HepG2 (cell line): ENCODE measurements around the gene CROCC. TPM values are rescaled to one million over a fixed set of nuclear protein-coding genes. Genes with fewer than 3 reads are reported as not detected.

Source experiments
- BCL6 ChIP-seq: IDR thresholded peaks from 2 replicates; pipeline ENCODE4 v1.6.1; 2016; ENCODE audit warnings: missing genetic modification reagents, missing compliant biosample characterization
- BRD4 ChIP-seq: sonication (generic); formaldehyde crosslinking; IDR thresholded peaks from 2 replicates; pipeline ENCODE4 v1.4.0; 2020; ENCODE audit warnings: missing genetic modification reagents
- E2F2 ChIP-seq: sonication (generic); formaldehyde crosslinking; IDR thresholded peaks from 2 replicates; pipeline ENCODE4 v1.4.0; 2020; ENCODE audit warnings: missing genetic modification reagents, borderline replicate concordance
- FOXA3 ChIP-seq: IDR thresholded peaks from 2 replicates; pipeline ENCODE4 v1.6.1; 2016; ENCODE audit warnings: missing genetic modification reagents, missing compliant biosample characterization
- KAT2B ChIP-seq: fragments of 150-350 bp; IDR thresholded peaks from 2 replicates; pipeline ENCODE4 v1.6.1; 2014; ENCODE audit warnings: low read depth, low read length, borderline replicate concordance
- KLF9 ChIP-seq: IDR thresholded peaks from 2 replicates; pipeline ENCODE4 v1.6.1; 2016; ENCODE audit warnings: low read depth
- MAF1 ChIP-seq: sonication (generic); formaldehyde crosslinking; IDR thresholded peaks from 2 replicates; pipeline ENCODE4 v1.5.0; 2020; ENCODE audit warnings: missing genetic modification reagents, borderline replicate concordance
- MEF2D ChIP-seq: sonication (generic); formaldehyde crosslinking; IDR thresholded peaks from 2 replicates; pipeline ENCODE4 v1.5.1; 2020; ENCODE audit warnings: mild to moderate bottlenecking, missing genetic modification reagents
- MXD1 ChIP-seq: sonication (generic); formaldehyde crosslinking; IDR thresholded peaks from 2 replicates; pipeline ENCODE4 v1.4.0; 2020; ENCODE audit warnings: mild to moderate bottlenecking, missing genetic modification reagents
- PAF1 ChIP-seq: IDR thresholded peaks from 2 replicates; pipeline ENCODE4 v1.6.1; 2016; ENCODE audit warnings: missing genetic modification reagents, missing compliant biosample characterization
- PLRG1 ChIP-seq: fragments of 450-650 bp; conservative IDR thresholded peaks from 2 replicates; pipeline ENCODE4 v1.6.1; 2016
- POLR2A ChIP-seq, 2 experiments: IDR thresholded peaks; 2 replicates each; pipeline ENCODE4 v1.6.1; 2011; ENCODE audit warnings: low read depth in 2 of 2, low read length in 2 of 2, mild to moderate bottlenecking in 1 of 2, moderate library complexity in 1 of 2; ENCODE audit not compliant: insufficient read depth in 1 of 2
- RARG ChIP-seq: sonication (generic); formaldehyde crosslinking; IDR thresholded peaks from 2 replicates; pipeline ENCODE4 v1.4.0; 2020; ENCODE audit warnings: low read depth, mild to moderate bottlenecking, missing genetic modification reagents
- REST ChIP-seq, 2 experiments: IDR thresholded peaks; 2 replicates each; pipeline ENCODE4 v1.6.1; 2011 to 2012; ENCODE audit warnings: low read length in 2 of 2, borderline replicate concordance in 1 of 2, low read depth in 1 of 2, mild to moderate bottlenecking in 1 of 2, moderate library complexity in 1 of 2
- SMAD3 ChIP-seq: sonication (generic); formaldehyde crosslinking; IDR thresholded peaks from 2 replicates; pipeline ENCODE4 v1.4.0; 2020; ENCODE audit warnings: missing genetic modification reagents
- STAG1 ChIP-seq: sonication (generic); formaldehyde crosslinking; IDR thresholded peaks from 2 replicates; pipeline ENCODE4 v1.4.0; 2020; ENCODE audit warnings: missing genetic modification reagents
- STAT5B ChIP-seq: sonication (generic); formaldehyde crosslinking; IDR thresholded peaks from 2 replicates; pipeline ENCODE4 v1.4.0; 2020; ENCODE audit warnings: missing genetic modification reagents
- SYNCRIP ChIP-seq: fragments of 200-400 bp; formaldehyde crosslinking; IDR thresholded peaks from 2 replicates; pipeline ENCODE4 v1.6.1; 2018; ENCODE audit warnings: mild to moderate bottlenecking, low read depth, low read length; ENCODE audit not compliant: insufficient read depth
- ZEB1 ChIP-seq: IDR thresholded peaks from 2 replicates; pipeline ENCODE4 v1.6.1; 2012; ENCODE audit warnings: mild to moderate bottlenecking, low read depth, inconsistent platforms; ENCODE audit not compliant: insufficient replicate concordance
- ZFP36 ChIP-seq: fragments of 150-350 bp; IDR thresholded peaks from 2 replicates; pipeline ENCODE4 v1.6.1; 2018; ENCODE audit warnings: borderline replicate concordance, low read length, low read depth; ENCODE audit not compliant: partially characterized antibody
- ZNF530 ChIP-seq: sonication (generic); formaldehyde crosslinking; IDR thresholded peaks from 2 replicates; pipeline ENCODE4 v1.5.0; 2020; ENCODE audit warnings: low read depth, mild to moderate bottlenecking, missing genetic modification reagents
- ZNF549 ChIP-seq: sonication (generic); formaldehyde crosslinking; IDR thresholded peaks from 2 replicates; pipeline ENCODE4 v1.5.0; 2020; ENCODE audit warnings: missing genetic modification reagents
- ZNF652 ChIP-seq: IDR thresholded peaks from 2 replicates; pipeline ENCODE4 v1.6.1; 2016; ENCODE audit warnings: low read depth, borderline replicate concordance
- ZNF740 ChIP-seq: sonication (generic); formaldehyde crosslinking; IDR thresholded peaks from 2 replicates; pipeline ENCODE4 v1.4.0; 2020; ENCODE audit warnings: missing genetic modification reagents
- ZNF816 ChIP-seq: sonication (generic); formaldehyde crosslinking; IDR thresholded peaks from 2 replicates; pipeline ENCODE4 v1.8.0; 2022; ENCODE audit warnings: missing genetic modification reagents, mild to moderate bottlenecking, borderline replicate concordance
- polyA plus RNA-seq, 8 experiments: library from polyadenylated mRNA; depleted of rRNA in 3 of 8; stranded (reverse) in 7 of 8; unstranded in 1 of 8; fragments of >200 nt; fragmentation: Illumina TruSeq in 4 of 8; extraction: Trizol in 4 of 8; gene quantifications; 2 replicates each; pipeline versions ENCODE4 v1.2.1 to v1.2.3, GENCODE V29; 2011 to 2016; ENCODE audit warnings: low read depth in 4 of 8, missing spikeins in 1 of 8, mixed read lengths in 1 of 8; ENCODE audit not compliant: insufficient read depth in 1 of 8
- total RNA-seq, 5 experiments: library from RNA; depleted of rRNA; stranded (reverse); fragments of >200 nt; fragmentation: Illumina TruSeq; extraction: Trizol; gene quantifications; 2 replicates each; pipeline ENCODE4 v1.2.3, GENCODE V29; 2016; ENCODE audit warnings: low read depth in 1 of 5
- TF ChIP-seq, protein P1 (sequence below): sonication (generic); formaldehyde crosslinking; IDR thresholded peaks from 2 replicates; pipeline ENCODE4 v1.8.1; 2023; ENCODE audit warnings: mild to moderate bottlenecking, missing genetic modification reagents

Gene CROCC
- total and polyA plus RNA-seq, 2 of the 13 experiments (the other 11 are each of a cell fraction or from before 2014, with no cell fraction given) = 7.8 to 15.5 TPM

- no peak for TF ChIP-seq E2F2 (CRISPR knock-in tag)
- no peak for TF ChIP-seq ZNF530
- no peak for TF ChIP-seq ZEB1
- TF ChIP-seq BCL6 = peak; percentile 41
- TF ChIP-seq MEF2D (CRISPR knock-in tag) = no peak
- TF ChIP-seq POLR2A (IDR thresholded peaks at IDR 0.05; ENCODE audit: insufficient read depth in 1 of 2, low read depth in 2 of 2, low read length in 2 of 2) = peak; percentile 97 to 100
- TF ChIP-seq MXD1 = 0 out of 2 replicates have a peak, but pooled peaks have one; percentile 16
- TF ChIP-seq REST (IDR thresholded peaks at IDR 0.05; ENCODE audit: borderline replicate concordance in 1 of 2, low read depth in 1 of 2, low read length in 2 of 2) = no peak
- no peak for TF ChIP-seq STAG1 (CRISPR knock-in tag)
- 0 out of 2 replicates have a peak, but pooled peaks have one; percentile 50 for TF ChIP-seq PAF1 (CRISPR knock-in tag)
- no peak for TF ChIP-seq KLF9 (CRISPR knock-in tag)
- TF ChIP-seq MAF1 (CRISPR knock-in tag) = peak; percentile 86; the same call in 1 of the 2 replicates
- no peak for TF ChIP-seq SYNCRIP
- no peak for TF ChIP-seq PLRG1
- TF ChIP-seq ZFP36 = no peak
- TF ChIP-seq ZNF652 = 0 out of 2 replicates have a peak, but pooled peaks have one; percentile 17
- TF ChIP-seq ZNF549 (CRISPR knock-in tag) = no peak
- no peak for TF ChIP-seq RARG (CRISPR knock-in tag)
- TF ChIP-seq SMAD3 (CRISPR knock-in tag) = 0 out of 2 replicates have a peak, but pooled peaks have one; percentile 28
- TF ChIP-seq BRD4 (CRISPR knock-in tag) = no peak
- no peak for TF ChIP-seq KAT2B
- TF ChIP-seq ZNF816 = no peak; the same call in 1 of the 2 replicates
- no peak; the same call in 1 of the 2 replicates for TF ChIP-seq STAT5B
- peak; percentile 60 for TF ChIP-seq FOXA3 (CRISPR knock-in tag)
- peak; percentile 61 for TF ChIP-seq ZNF740
- TF ChIP-seq, protein P1, sequence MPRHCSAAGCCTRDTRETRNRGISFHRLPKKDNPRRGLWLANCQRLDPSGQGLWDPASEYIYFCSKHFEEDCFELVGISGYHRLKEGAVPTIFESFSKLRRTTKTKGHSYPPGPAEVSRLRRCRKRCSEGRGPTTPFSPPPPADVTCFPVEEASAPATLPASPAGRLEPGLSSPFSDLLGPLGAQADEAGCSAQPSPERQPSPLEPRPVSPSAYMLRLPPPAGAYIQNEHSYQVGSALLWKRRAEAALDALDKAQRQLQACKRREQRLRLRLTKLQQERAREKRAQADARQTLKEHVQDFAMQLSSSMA = no peak
Observed at GRCh38 chr1:16905110-16905867, 16.4 kb upstream of the CROCC start (continued).
